Activated CD4-positive, alpha-beta T cell treated with anti-CD3 and anti-CD28 coated beads, Interleukin-2, amount 50 U/mL, for 1 hour (primary cell): Measurements from ENCODE around the gene APLP1.

Experiments
- DNase-seq: peaks from one replicate; pipeline ENCODE4 v3.0.0-alpha.2; 2020

Gene APLP1

GRCh38 chr19:35885225-35885738 is 16.9 kb downstream of the APLP1 start:
- DNase-seq: peak; percentile 16

DNA sequence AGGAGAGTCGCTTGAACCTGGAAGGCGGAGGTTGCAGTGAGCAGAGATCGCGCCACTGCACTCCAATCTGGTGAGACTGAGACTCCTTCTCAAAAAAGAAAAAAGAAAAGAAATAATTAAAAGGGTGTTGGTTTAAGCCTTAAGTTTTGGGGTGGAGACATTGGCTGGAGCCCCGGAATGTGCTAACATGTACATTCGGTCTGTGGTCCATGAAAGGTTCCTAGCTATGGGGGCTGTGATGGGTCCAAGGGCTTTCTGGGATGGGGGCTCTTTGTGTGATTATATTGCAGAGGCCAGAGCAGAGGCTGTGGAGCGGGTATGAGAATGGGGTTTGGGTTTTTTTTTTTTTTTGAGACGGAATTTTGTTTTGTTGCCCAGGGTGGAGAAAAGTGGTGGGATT is 17.5 kb downstream of the APLP1 start:
- no peak for DNase-seq

DNA sequence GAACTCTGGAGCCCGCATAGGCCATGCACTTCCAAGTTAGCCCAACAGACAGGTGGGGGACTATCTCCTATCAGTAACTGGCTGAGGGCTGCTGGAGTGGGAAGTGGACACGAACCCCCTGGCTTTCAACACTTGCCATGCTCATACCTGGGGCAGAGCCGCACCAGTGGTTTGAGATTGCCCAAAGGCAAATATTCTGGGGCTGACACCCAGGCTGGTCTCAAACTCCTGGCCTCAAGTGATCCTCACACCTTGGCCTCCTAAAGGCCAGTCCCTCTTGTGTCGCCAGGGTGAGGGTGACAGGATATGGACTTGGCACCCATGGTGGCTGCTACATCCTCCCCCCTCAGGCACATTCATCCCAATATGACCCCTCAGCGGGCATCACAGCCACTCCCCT is 18.8 kb downstream of the APLP1 start:
- no peak for DNase-seq

DNA sequence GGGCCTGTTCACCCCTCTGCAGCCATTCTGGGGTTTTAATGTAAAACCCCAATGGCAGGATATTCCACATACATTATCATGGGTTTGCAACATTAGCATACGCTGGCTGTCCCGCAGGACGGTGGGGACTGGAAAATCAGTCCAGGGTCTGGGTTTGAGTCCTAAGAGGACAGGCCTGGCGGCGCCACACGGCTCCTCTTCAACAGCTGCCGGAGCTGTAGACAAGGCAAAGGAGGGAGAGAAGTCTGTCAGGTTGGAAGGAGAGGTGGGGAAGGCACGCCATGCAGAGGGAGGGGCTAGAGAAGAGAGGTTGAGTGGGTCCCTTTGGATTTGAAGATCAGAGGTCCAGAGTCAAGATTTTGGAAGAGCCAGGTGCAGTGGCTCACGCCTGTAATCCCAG is 20.0 kb downstream of the APLP1 start:
- DNase-seq: no peak

- no peak for DNase-seq
Measured at GRCh38 chr19:35889370-35890112, 21.2 kb downstream of the APLP1 start.

DNA sequence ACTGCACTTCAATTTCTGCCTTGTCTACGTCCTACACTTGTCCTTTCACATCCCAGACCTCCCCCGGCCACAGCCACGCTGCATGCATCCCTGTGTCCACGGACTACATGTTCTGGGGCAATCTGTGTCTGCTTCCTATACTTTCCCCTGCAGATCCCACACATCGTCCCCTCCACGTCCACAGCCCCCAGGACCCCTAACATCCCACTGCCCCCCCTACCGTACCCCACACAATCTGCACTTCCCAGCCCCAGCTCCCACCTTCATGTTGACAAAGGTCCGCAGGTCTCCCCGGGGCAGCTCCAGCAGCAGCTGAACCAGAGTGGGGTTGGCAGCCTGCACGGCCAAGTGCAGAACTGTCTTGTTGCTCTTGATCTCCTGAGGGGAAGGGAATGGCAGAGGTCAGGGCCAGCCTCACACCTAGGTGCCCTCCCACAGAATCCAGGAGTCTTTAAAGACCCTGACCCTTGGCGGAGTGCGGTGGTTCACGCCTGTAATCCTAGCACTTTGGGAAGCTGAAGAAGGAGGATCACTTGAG is 21.8 kb downstream of the APLP1 start:
- peak; percentile 27 for DNase-seq

DNA sequence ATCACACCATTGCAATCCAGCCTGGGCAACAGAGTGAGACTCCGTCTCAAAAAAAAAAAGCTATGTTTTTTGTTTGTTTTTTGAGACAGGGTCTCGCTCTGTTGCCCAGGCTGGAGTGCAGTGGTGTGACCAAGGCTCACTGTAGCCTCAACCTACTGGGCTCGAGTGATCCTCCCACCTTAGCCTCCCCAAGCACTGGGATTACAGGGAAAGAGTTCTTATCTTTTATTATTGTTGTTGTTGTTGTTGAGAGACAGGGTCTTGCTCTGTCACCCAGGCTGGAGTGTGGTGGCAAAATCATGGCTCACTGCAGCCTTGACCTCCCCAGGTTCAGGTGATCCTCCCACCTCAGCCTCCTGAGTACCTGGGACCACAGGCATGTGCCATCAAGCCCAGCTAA is 23.4 kb downstream of the APLP1 start:
- peak; percentile 23 for DNase-seq

DNA sequence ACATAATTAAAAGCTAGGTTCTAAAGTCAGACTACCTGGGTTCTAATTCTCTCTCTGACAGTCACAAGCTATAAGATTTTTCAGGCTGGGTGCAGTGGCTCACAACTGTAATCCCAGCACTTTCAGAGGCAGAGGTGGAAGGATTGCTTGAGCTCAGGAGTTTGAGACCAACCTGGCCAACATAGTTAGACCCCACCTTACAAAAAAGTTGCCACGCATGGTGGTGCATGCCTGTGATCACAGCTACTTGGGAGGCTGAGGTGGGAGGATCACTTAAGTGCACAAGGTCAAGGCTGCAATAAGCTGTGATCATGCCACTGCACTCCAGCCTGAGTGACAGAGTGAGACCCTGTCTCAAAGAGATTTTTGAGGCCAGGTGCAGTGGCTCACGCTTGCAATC is 26.0 kb downstream of the APLP1 start:
- DNase-seq: no peak

DNA sequence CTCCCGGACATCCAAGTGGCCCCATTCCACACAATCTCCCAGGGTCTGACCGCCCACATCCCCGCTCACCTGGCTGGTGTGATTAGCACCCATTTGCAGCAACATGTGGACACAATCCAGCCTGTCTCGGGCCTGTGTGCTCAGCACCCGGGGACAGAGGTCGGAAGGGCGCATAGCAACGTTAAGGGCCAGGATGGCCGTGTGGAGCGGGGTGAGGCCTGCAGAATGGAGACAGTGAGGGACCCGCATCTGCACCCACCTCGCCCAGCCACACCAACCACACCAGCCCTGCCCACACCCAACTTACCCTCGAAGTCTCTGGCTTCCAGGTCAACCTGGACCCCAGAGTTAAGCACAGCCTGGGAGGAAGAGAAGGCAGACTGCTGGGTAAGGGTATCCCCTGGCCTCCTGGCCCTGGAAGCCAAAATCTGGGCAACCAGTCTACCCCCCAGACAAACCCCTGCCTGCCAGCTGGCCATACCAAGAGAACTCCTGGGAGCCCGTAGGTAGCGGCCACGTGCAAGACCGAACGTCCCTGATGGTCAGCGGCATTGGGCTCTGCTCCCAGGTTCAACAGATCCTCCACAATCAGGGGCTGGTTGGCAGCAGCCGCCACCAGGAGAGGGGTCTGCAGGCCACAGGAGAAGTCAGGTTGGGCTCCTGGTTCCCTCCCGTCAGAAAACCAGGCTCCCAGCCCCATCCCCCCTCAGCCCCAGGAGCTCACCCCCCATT is 27.7 kb downstream of the APLP1 start:
- DNase-seq: no peak

- DNase-seq: no peak
Measured at GRCh38 chr19:35896643-35897040, 28.3 kb downstream of the APLP1 start.

- no peak for DNase-seq
Measured at GRCh38 chr19:35897706-35898451, 29.5 kb downstream of the APLP1 start.

DNA sequence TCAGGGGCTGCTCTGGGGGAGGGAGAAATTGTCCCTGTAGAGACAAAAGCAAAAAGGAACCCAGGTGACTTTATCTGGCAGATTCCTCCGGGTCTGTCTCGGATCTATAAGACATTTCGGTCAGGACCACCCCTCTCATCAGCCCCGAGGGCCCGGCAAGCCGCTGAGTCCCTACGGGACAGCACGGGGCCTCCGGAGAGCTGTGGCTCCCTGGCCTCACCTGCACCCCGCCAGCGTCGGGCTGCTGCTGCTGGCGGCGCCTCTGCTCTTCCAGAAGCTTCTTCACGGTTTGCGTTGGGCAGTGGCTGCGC is 30.1 kb downstream of the APLP1 start:
- no peak for DNase-seq

DNA sequence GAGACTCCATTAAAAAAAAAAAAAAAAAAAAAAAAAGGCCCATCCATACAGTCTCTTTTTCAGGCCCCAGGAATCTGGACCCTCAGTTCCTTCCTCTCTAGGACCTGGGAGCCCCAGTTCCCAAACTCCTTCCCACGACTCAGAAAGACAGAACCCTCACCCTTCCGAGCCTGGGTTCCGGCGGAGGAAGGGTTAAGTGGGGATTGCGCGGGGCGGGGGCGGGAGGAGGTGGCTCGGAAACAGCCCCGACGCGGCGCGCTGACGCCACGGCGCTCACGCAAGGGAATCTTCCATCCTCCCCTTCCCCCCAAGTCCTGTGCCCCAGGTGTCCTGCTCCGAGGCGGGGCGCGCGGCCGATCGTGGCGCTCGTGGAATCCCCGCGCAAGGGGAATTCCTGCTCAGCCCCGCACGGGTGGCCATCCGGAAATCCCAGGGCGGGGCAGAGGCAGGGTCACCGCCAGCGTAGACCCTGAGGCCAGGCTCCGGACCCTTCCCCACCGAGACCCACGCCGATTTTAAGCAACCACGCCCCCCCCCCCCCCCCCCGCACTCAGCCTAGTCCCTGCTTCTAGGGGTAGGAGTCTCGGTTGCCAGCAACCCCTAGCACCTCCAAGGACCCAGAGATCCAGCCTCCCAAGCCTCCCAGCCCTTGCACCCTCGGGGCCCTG is 31.3 kb downstream of the APLP1 start:
- peak; percentile 88 for DNase-seq

- no peak for DNase-seq
Measured at GRCh38 chr19:35901055-35901644, 32.8 kb downstream of the APLP1 start.

- no peak for DNase-seq
Measured at GRCh38 chr19:35901854-35902661, 33.7 kb downstream of the APLP1 start, which contains the start of gene HCST. Gene HCST (plus strand): TSS chr19:35902529. CDS start chr19:35902594, 65 bp downstream.

DNA sequence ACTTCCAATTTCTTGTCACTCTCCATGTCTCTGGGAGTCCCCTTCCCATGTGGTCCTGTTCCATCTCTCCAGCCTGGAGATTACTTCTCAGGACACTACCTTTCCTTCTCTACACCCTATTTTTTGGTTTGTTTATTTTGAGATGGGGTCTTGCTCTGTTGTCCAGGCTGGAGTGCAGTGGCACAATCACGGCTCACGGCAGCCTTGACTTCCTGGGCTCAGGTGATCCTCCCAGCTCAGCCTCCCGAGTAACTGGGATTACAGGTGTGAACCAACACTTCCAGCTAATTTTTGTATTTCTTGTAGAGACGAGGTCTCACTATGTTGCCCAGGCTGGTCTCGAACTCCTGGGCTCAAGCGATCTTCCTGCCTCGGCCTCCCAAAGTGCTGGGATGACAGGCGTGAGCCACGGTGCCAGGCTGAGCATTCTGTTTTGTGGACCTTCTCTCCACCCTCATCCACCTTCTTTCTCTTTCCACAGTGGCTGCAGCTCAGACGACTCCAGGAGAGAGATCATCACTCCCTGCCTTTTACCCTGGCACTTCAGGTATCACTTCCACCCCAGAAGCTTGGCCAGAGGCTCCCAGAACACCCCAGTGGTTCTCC is 34.6 kb downstream of the APLP1 start:
- no peak for DNase-seq

DNA sequence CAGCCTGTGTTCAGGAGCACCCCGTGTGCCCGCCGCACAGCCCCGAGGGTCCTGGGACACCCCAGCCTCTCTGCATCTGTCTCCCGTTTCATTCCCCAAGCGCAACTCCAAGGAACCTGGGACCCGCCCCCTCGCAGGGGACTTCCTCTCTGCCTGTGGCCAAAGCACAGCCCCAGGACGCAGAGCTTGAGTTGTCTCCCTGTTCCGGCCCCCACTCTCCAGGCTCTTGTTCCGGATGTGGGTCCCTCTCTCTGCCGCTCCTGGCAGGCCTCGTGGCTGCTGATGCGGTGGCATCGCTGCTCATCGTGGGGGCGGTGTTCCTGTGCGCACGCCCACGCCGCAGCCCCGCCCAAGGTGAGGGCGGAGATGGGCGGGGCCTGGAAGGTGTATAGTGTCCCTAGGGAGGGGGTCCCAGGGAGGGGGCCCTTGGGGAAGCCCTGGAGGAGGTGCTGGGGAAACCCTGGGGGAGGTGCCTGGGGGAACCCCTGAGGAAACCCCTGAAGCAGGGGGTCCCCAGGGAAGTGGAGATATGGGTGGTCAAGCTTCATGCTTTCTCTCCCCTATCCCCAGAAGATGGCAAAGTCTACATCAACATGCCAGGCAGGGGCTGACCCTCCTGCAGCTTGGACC is 35.3 kb downstream of the APLP1 start:
- peak; percentile 85 for DNase-seq

DNA sequence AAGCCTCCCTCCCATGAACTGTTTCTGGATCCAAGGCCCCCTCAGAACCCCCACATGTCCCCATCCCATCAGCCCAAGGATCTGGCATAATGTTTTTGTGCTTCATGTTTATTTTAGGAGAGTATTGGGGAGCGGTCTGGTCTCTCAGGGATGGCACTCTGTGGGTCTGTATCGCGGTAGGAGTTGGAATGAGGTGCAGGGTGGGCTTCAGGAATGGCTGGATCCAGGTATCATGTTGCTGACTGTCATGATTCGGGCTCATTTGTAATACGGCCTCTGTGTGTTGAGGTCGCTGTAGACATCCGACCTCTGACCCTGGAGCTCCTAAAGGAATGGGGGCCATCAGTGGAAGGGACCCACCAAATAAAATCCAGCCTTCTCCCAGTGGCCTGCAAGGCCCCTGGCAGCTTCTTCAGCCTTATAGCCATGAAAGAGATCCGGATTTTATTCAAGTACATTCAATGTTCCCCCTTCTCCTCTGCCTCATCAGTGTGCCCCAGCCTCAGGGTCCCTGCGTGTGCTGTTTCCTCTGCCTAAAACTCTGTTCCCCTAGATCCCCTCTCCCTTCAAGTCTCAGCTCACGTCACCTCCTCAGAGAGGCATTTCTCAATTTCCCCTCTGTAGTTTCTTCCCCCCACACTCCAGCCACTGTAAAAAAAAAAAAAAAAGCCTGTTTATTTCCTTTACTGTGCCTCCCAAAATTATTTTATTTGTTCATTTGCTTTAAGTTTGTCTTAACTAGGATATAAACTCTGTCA is 36.1 kb downstream of the APLP1 start:
- DNase-seq: no peak

DNA sequence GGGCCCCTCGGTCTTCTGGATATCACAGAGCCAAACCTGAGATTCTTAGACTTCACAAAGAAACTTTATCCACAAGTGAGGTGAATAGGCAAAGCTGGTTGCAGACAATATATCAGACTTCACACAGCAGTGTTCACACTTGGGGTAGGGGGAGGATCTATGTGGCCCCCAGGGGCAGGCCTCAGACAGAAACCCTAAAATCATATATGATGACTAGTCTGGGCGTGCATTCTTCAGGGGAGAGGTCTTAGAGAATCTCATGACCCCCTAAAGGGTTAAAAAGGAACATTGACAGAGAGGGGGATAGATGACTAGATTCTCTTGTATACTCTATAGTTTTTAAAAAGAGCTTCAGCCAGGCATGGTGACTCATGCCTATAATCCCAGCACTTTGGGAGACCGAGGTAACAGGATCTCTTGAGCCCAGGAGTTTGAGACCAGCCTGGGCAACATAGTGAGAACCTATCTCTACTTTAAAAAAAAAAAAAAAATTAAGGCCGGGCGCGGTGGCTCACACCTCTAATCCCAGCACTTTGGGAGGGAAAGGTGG is 36.9 kb downstream of the APLP1 start:
- no peak for DNase-seq

GRCh38 chr19:35907377-35907745 is 39.0 kb downstream of the APLP1 start:
- DNase-seq: no peak
